Naive thymus-derived CD4-positive, alpha-beta T cell (primary cell): ENCODE measurements around the gene CRYBA4. TPM values are rescaled to one million over a fixed set of nuclear protein-coding genes. Genes with fewer than 3 reads are reported as not detected.

ENCODE experiments used
- ATAC-seq: fragments of 150-1000 bp; cut with Tn5 transposase; 2 replicates; pipeline ENCODE4 v1.10.0; 2021; ENCODE audit warnings: mild to moderate bottlenecking, moderate library complexity
- CTCF ChIA-PET: fragments of 350-600 bp; sonication (Branson Sonifier 250); formaldehyde crosslinking; loops from one replicate; lab custom pipeline; 2021; ENCODE audit warnings: antibody characterized with exemption; lab: Charles Lee
- POLR2A ChIA-PET: fragments of 350-600 bp; sonication (Branson Sonifier 250); formaldehyde crosslinking; loops from one replicate; lab custom pipeline; 2021; ENCODE audit warnings: antibody characterized with exemption, inconsistent platforms; lab: Charles Lee
- DNase-seq, 9 donors: peaks; one replicate each; pipeline versions ENCODE4 v3.0.0 to v3.0.0-alpha.2; 2020 to 2022; ENCODE audit warnings: mixed read lengths in 1 of 9
- H3K27ac ChIP-seq: one replicate; pipeline ENCODE4 v1.7.0; 2013; ENCODE audit warnings: mild to moderate bottlenecking, low read depth, low read length, moderate library complexity
- H3K27me3 ChIP-seq, 2 donors: one replicate each; pipeline ENCODE4 v1.7.0; 2013; ENCODE audit warnings: low read length in 2 of 2, mild to moderate bottlenecking in 2 of 2, moderate library complexity in 2 of 2; ENCODE audit not compliant: control insufficient read depth in 2 of 2, insufficient read depth in 2 of 2
- H3K36me3 ChIP-seq, 3 experiments: 1 replicate in 2 of 3; 2 replicates in 1 of 3; pipeline ENCODE4 v1.7.0; 2013; ENCODE audit warnings: low read length in 3 of 3, mild to moderate bottlenecking in 3 of 3, moderate library complexity in 1 of 3; ENCODE audit not compliant: insufficient read depth in 3 of 3, control insufficient read depth in 2 of 3
- H3K4me1 ChIP-seq, 2 donors: one replicate each; pipeline ENCODE4 v1.7.0; 2013; ENCODE audit warnings: low read length in 2 of 2, mild to moderate bottlenecking in 2 of 2, moderate library complexity in 1 of 2; ENCODE audit not compliant: control insufficient read depth in 2 of 2, insufficient read depth in 2 of 2
- H3K4me3 ChIP-seq: 2 replicates; pipeline ENCODE4 v1.7.0; 2013; ENCODE audit warnings: mild to moderate bottlenecking, low read length
- H3K9me3 ChIP-seq, 3 experiments: 1 replicate in 2 of 3; 2 replicates in 1 of 3; pipeline ENCODE4 v1.7.0; 2013; ENCODE audit warnings: low read length in 3 of 3; ENCODE audit not compliant: control insufficient read depth in 2 of 3
- H3K27ac Mint-ChIP-seq, 9 donors: one replicate each; pipeline ENCODE4 v1.8.0; 2020 to 2022; ENCODE audit warnings: mixed read lengths in 9 of 9, mild to moderate bottlenecking in 8 of 9, moderate library complexity in 5 of 9, inconsistent platforms in 2 of 9
- H3K27me3 Mint-ChIP-seq, 5 donors: one replicate each; pipeline ENCODE4 v1.8.0; 2021 to 2022; ENCODE audit warnings: mixed read lengths in 5 of 5, mild to moderate bottlenecking in 1 of 5
- H3K36me3 Mint-ChIP-seq, 5 donors: one replicate each; pipeline ENCODE4 v1.8.0; 2020 to 2022; ENCODE audit warnings: mixed read lengths in 5 of 5, mild to moderate bottlenecking in 3 of 5, inconsistent platforms in 1 of 5
- H3K4me1 Mint-ChIP-seq, 7 donors: one replicate each; pipeline ENCODE4 v1.8.0; 2020 to 2022; ENCODE audit warnings: mixed read lengths in 7 of 7, mild to moderate bottlenecking in 3 of 7, inconsistent platforms in 1 of 7
- H3K4me3 Mint-ChIP-seq, 10 donors: one replicate each; pipeline ENCODE4 v1.8.0; 2020 to 2022; ENCODE audit warnings: mild to moderate bottlenecking in 10 of 10, mixed read lengths in 10 of 10, moderate library complexity in 6 of 10, inconsistent platforms in 2 of 10
- H3K9me3 Mint-ChIP-seq, 11 donors: one replicate each; pipeline ENCODE4 v1.8.0; 2020 to 2022; ENCODE audit warnings: mixed read lengths in 11 of 11, mild to moderate bottlenecking in 4 of 11, inconsistent platforms in 1 of 11, moderate library complexity in 1 of 11
- intact Hi-C, 2 donors: fragments of 100-400 bp; cut with micrococcal nuclease; formaldehyde crosslinking; loops; one replicate each; pipeline ENCODE4 v1.15.1; 2023
- polyA plus RNA-seq, 2 donors: library from polyadenylated mRNA; unstranded; fragments of 300-500 nt; fragmentation: Illumina TruSeq; gene quantifications; one replicate each; pipeline ENCODE4 v1.2.3, GENCODE V29; 2021
- total RNA-seq, 6 experiments: library from RNA in 5 of 6; stranded (reverse) in 5 of 6; gene quantifications; 1 replicate in 5 of 6; 2 replicates in 1 of 6; pipeline ENCODE4 v1.2.3 and lab custom pipeline; 2021 to 2026

The CRYBA4 gene
- total and polyA plus RNA-seq, 7 experiments from 2014 or later: not detected

DNA sequence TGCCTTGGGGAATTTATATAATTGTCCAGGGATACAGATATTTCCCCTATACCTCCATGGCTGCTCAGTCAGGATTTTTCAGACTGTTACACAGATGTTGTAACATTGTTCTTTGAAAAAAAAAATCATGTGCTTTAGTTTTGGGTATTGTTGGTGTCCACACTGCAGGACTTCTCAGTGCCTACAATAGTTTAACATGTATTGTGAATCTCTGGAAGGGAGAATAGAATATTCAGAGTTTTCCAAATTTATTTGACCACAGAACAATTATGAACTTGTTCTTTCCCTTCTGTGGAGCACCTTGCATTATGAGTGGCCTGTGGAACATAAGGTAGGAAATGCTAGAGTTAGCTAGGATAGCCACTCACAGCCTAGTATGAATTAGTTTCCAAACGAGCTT lies 14.5 kb downstream of the CRYBA4 start:
- H3K4me3 Mint-ChIP-seq: no peak overlapping the region
- ChIA-PET CTCF (no interaction called here), POLR2A (no interaction called here)
- peaks cover 0 to 7% (median 0%) of the 10 kb centered on the region in 5 donors for H3K27me3 Mint-ChIP-seq
- Histone ChIP-seq H3K27ac (no peak overlapping the region), H3K36me3 (no peaks in the 10 kb centered on the region), H3K9me3 (no peaks in the 10 kb centered on the region), H3K4me3 (no peak overlapping the region), H3K27me3 (no peaks in the 10 kb centered on the region), H3K4me1 (peaks cover 0 to 9% of the 10 kb centered on the region in 2 donors)
- peaks cover 0 to 3% (median 0%) of the 10 kb centered on the region in 11 donors for H3K9me3 Mint-ChIP-seq
- H3K27ac Mint-ChIP-seq: no peak overlapping the region
- DNase-seq (no peak), ATAC-seq (no peak)
- peaks cover 0 to 34% (median 0%) of the 10 kb centered on the region in 7 donors for H3K4me1 Mint-ChIP-seq
- intact Hi-C loops: no loop called here
- H3K36me3 Mint-ChIP-seq: peaks cover 0 to 3% (median 0%) of the 10 kb centered on the region in 5 donors

DNA sequence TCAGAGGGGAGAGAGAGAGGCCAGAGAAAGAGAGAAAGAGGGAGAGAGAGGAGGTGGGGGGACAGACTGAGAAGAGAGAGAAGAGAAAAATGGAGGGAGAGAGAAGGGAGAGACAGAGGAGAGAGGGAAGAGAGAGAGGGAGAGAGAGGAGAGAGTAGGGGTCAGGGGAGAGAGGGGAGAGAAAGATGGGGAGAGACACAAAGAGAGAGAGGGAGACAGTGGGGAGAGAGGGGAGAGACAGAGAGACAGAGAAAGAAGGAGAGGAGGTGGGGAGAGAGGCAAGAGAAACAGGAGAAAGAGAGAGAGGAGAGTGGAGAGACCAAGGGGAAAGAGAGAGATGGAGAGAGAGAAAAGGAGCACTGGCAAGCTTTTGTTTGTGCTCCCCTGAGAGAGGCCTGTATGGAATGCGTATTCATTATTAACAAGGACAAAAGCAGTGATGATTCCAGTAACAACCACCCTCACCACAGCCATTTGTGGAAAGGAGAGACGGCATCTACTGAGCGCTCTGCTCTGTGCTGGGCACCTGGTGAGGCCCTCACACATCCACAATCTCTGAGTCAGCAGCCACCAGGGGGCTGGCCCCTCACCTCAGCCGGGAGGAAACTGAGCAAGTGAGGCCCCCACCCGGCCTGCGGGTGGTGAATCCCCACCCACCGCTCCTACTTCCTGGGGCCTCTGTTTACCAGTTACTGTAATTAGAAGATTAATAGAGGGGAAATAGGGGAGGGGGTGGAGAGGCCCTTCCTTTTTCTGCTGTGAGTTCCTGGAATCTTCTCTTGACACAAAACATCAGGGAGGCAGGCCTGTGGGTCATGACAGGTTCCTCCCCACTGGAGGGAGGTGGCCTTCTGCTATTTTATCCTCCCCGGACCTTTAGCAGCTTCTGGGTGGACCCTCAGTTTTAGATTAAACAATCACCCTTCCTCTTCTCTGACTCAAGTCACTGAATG lies 21.0 kb downstream of the CRYBA4 start:
- intact Hi-C loops: loop anchor here in 1 of 2 donors (1.0 kb wide), 1 partner anchor 50 kb away; no protein-coding TSS in a partner anchor
- Mint-ChIP-seq H3K36me3 (no peaks in the 10 kb centered on the region), H3K27ac (peak overlapping the region; percentile 59 to 97 (median 87)), H3K9me3 (peaks cover 0 to 2% (median 0%) of the 10 kb centered on the region in 11 donors), H3K27me3 (no peaks in the 10 kb centered on the region), H3K4me1 (peaks cover 39 to 77% (median 49%) of the 10 kb centered on the region in 7 donors), H3K4me3 (peak overlapping the region; percentile 17 to 78 (median 48))
- peaks cover 36 to 59% of the 10 kb centered on the region in 2 donors for H3K4me1 ChIP-seq
- POLR2A ChIA-PET: interaction anchor here (0.9 to 1.7 kb wide), 2 partner anchors 51 to 139 kb away, joined by 4 to 5 read pairs; no protein-coding TSS in a partner anchor
- DNase-seq (peak in 1 of 9 donors; percentile 83), ATAC-seq (peak; percentile 69)
- no peaks in the 10 kb centered on the region for H3K9me3 ChIP-seq
- H3K27me3 ChIP-seq: no peaks in the 10 kb centered on the region
- no peaks in the 10 kb centered on the region for H3K36me3 ChIP-seq
- peak overlapping the region; percentile 53 for H3K27ac ChIP-seq
- no peak overlapping the region for H3K4me3 ChIP-seq
- CTCF ChIA-PET: interaction anchor here (0.5 to 1.1 kb wide), 8 partner anchors 14 to 207 kb away, joined by 3 to 4 read pairs (median 3); partner anchors contain the start of gene MIAT

DNA sequence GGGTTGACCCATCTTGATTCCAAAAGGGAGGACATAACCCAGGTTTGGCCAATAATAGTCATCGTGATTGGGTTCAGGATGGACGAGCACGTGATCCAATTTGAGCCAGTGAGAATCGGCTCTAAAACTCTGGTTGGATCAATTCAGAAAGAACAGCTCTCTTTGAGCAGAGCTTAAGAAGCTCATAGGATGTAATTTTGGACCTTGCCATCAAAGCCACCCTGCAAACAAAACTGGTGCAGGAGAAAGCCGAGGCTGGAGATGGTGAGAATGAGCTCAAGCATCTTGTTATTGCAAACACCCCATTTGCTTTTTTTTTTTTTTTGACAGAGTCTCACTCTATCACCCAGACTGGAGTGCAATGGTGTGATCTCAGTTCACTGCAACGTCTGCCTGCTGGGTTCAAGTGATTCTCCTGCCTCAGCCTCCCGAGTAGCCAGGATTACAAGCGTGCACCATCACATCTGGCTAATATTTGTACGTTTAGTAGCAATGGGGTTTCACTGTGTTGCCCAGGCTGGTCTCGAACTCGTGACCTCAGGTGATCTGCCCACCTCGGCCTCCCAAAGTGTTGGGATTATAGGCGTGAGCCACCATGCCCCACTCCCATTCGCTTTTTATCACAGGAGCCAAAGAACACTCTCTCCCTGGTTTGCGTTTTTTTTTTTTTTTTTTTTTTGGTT lies 21.8 kb downstream of the CRYBA4 start:
- Histone ChIP-seq H3K27ac (peak overlapping the region; percentile 53), H3K27me3 (no peaks in the 10 kb centered on the region), H3K4me1 (peaks cover 39 to 67% of the 10 kb centered on the region in 2 donors), H3K4me3 (no peak overlapping the region), H3K9me3 (no peaks in the 10 kb centered on the region), H3K36me3 (no peaks in the 10 kb centered on the region)
- ChIA-PET POLR2A (interaction anchor here (0.9 to 1.7 kb wide), 3 partner anchors 51 to 142 kb away, joined by 3 to 5 read pairs (median 4); no protein-coding TSS in a partner anchor), CTCF (interaction anchor here (0.5 to 1.5 kb wide), 7 partner anchors 15 to 1182 kb away, joined by 3 to 6 read pairs (median 3); no protein-coding TSS in a partner anchor)
- H3K27me3 Mint-ChIP-seq: no peaks in the 10 kb centered on the region
- ATAC-seq (no peak), DNase-seq (no peak)
- peaks cover 0 to 2% (median 0%) of the 10 kb centered on the region in 11 donors for H3K9me3 Mint-ChIP-seq
- H3K4me3 Mint-ChIP-seq: peak overlapping the region in 9 of 10 donors; percentile 25 to 78 (median 52)
- H3K4me1 Mint-ChIP-seq: peaks cover 46 to 82% (median 57%) of the 10 kb centered on the region in 7 donors
- H3K36me3 Mint-ChIP-seq: no peaks in the 10 kb centered on the region
- intact Hi-C loops: loop anchor here in 1 of 2 donors (1.0 kb wide), 1 partner anchor 51 kb away; no protein-coding TSS in a partner anchor
- H3K27ac Mint-ChIP-seq: peak overlapping the region in 7 of 9 donors; percentile 45 to 97 (median 80)

DNA sequence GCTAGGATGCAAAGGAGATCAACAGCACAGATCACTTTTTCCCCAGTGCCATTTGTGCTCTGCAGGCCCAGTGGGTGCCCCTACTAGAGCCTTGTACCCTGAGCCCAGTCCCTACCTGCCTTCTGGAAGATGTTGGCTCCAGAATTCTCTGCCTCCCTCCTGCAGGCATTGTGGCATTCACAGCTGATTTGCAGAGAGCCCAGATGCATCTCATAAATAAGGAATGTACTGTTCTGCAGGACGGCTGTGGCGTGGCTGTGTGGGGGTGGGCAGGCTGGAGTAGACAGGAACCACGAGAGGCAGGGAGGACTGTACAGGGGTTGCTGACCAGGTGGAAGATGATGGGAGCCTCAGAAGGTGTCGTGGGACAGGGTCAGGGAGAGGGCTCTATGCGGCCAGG lies 24.4 kb downstream of the CRYBA4 start:
- intact Hi-C loops: no loop called here
- peaks cover 54 to 90% (median 66%) of the 10 kb centered on the region in 7 donors for H3K4me1 Mint-ChIP-seq
- CTCF ChIA-PET: no interaction called here
- H3K27me3 Mint-ChIP-seq: no peaks in the 10 kb centered on the region
- Histone ChIP-seq H3K27ac (no peak overlapping the region), H3K36me3 (no peaks in the 10 kb centered on the region), H3K27me3 (no peaks in the 10 kb centered on the region), H3K4me1 (peaks cover 44 to 68% of the 10 kb centered on the region in 2 donors), H3K4me3 (no peak overlapping the region), H3K9me3 (no peaks in the 10 kb centered on the region)
- peak overlapping the region in 1 of 10 donors; percentile 34 for H3K4me3 Mint-ChIP-seq
- no peaks in the 10 kb centered on the region for H3K9me3 Mint-ChIP-seq
- no peaks in the 10 kb centered on the region for H3K36me3 Mint-ChIP-seq
- POLR2A ChIA-PET: no interaction called here
- ATAC-seq: no peak
- DNase-seq: no peak
- peak overlapping the region in 2 of 9 donors; percentile 24 to 28 for H3K27ac Mint-ChIP-seq

DNA sequence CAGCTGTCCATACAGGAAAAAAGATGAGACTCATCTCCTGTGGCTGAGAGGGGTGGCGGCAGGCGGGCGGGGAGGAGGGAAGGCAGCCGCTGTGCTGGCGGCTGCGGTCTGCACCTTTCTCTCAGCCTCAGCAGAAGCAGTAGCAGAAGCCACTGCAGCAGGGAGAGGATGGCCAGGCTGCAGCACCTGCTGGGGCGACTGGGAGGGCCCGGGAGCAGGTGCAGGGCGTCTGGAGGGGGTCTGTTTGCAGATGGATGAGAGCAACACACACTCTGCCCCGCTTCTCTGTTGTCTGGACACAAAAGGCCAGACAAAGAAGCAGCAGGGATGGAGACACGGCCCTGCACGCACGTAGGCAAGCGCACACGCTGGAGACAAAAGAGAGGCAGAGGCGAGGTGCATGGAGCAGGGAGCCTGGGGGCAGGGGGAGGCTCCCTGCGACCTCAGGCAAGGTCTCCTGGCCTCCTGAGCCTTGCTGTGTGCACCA lies 26.3 kb downstream of the CRYBA4 start:
- POLR2A ChIA-PET: interaction anchor here (0.6 kb wide), 1 partner anchor 152 kb away, joined by 3 read pairs; no protein-coding TSS in a partner anchor
- H3K9me3 ChIP-seq: no peaks in the 10 kb centered on the region

More for the DNA sequence above, 26.3 kb downstream of the CRYBA4 start:
- Histone ChIP-seq H3K36me3 (no peaks in the 10 kb centered on the region), H3K27ac (no peak overlapping the region), H3K27me3 (no peaks in the 10 kb centered on the region), H3K4me3 (no peak overlapping the region), H3K4me1 (peaks cover 34 to 49% of the 10 kb centered on the region in 2 donors)
- CTCF ChIA-PET: interaction anchor here (1.5 kb wide), 1 partner anchor 145 kb away, joined by 4 read pairs; no protein-coding TSS in a partner anchor
- DNase-seq (peak in 7 of 9 donors; percentile 24 to 50 (median 31)), ATAC-seq (peak; percentile 70)
- intact Hi-C loops: loop anchor here in 1 of 2 donors (2.0 kb wide), 1 partner anchor 25 kb away; no protein-coding TSS in a partner anchor
- Mint-ChIP-seq H3K27ac (peak overlapping the region in 5 of 9 donors; percentile 5 to 67 (median 48)), H3K9me3 (no peaks in the 10 kb centered on the region), H3K27me3 (peaks cover 0 to 3% (median 0%) of the 10 kb centered on the region in 5 donors), H3K4me1 (peaks cover 38 to 82% (median 48%) of the 10 kb centered on the region in 7 donors), H3K36me3 (no peaks in the 10 kb centered on the region), H3K4me3 (peak overlapping the region; percentile 2 to 85 (median 41))
